Activated CD8-positive, alpha-beta memory T cell treated with anti-CD3 and anti-CD28 coated beads, Interleukin-2, amount 50 U/mL, for 4 hours (primary cell): Measurements from ENCODE around the gene BCL2.

Experiments
- DNase-seq: peaks from one replicate; pipeline ENCODE4 v3.0.0-alpha.2; 2020

BCL2 gene

GRCh38 chr18:63325086-63325686, 5.6 kb upstream of the BCL2 start:
- no peak for DNase-seq

- DNase-seq: peak; percentile 59
Measured at GRCh38 chr18:63322908-63323634, 3.5 kb upstream of the BCL2 start.

- no peak for DNase-seq
Measured at GRCh38 chr18:63322206-63322605, 2.6 kb upstream of the BCL2 start.

- no peak for DNase-seq
Measured at GRCh38 chr18:63321291-63321690, 1.7 kb upstream of the BCL2 start.

- DNase-seq: no peak
Measured at GRCh38 chr18:63320975-63321265, 1.4 kb upstream of the BCL2 start.

- peak; percentile 87 for DNase-seq
Measured at GRCh38 chr18:63320123-63320974, 780 bp upstream of the BCL2 start.

- DNase-seq: no peak
Measured at GRCh38 chr18:63318889-63319382, 633 bp downstream of the BCL2 start.

- DNase-seq: peak; percentile 83
Measured at GRCh38 chr18:63317982-63318888, 1.3 kb downstream of the BCL2 start.

- DNase-seq: no peak
Measured at GRCh38 chr18:63317556-63317946, 2.0 kb downstream of the BCL2 start.

- DNase-seq: no peak
Measured at GRCh38 chr18:63316612-63317555, 2.7 kb downstream of the BCL2 start.

GRCh38 chr18:63315876-63316275, 3.7 kb downstream of the BCL2 start:
- no peak for DNase-seq

GRCh38 chr18:63315131-63315662, 4.4 kb downstream of the BCL2 start:
- peak; percentile 25 for DNase-seq

GRCh38 chr18:63314062-63314790, 5.3 kb downstream of the BCL2 start:
- no peak for DNase-seq

- DNase-seq: no peak
Measured at GRCh38 chr18:63313396-63313917, 6.1 kb downstream of the BCL2 start.

GRCh38 chr18:63312737-63313395, 6.7 kb downstream of the BCL2 start:
- DNase-seq: no peak

GRCh38 chr18:63312019-63312409, 7.6 kb downstream of the BCL2 start:
- DNase-seq: no peak

- DNase-seq: no peak
Measured at GRCh38 chr18:63311118-63312018, 8.2 kb downstream of the BCL2 start.

GRCh38 chr18:63309422-63309821, 10.1 kb downstream of the BCL2 start:
- peak; percentile 50 for DNase-seq
